Breast epithelium (tissue), 4 donors: ENCODE results near the gene PNKP. TPM values are rescaled to one million over a fixed set of nuclear protein-coding genes. Genes with fewer than 3 reads are reported as not detected.

Experiments
- DNase-seq, 2 donors: peaks; one replicate each; pipeline ENCODE4 v3.0.0-alpha.2; 2019; ENCODE audit warnings: low spot score in 2 of 2
- H3K27ac ChIP-seq, 2 donors: fragments of 200-600 bp; sonication (generic) in 1 of 2; one replicate each; pipeline ENCODE4 v1.5.1; 2016 to 2019; ENCODE audit warnings: mild to moderate bottlenecking in 1 of 2
- H3K27me3 ChIP-seq, 2 donors: fragments of 200-600 bp; sonication (generic) in 1 of 2; one replicate each; pipeline versions ENCODE4 v1.5.1 to v1.6.0; 2017 to 2019; ENCODE audit warnings: control low read depth in 1 of 2, mild to moderate bottlenecking in 1 of 2
- H3K36me3 ChIP-seq: fragments of 200-600 bp; one replicate; pipeline ENCODE4 v1.5.1; 2019
- H3K4me1 ChIP-seq, 2 donors: fragments of 200-600 bp; sonication (generic); one replicate each; pipeline ENCODE4 v1.5.1; 2016 to 2019; ENCODE audit warnings: control low read depth in 1 of 2
- H3K4me3 ChIP-seq, 3 donors: fragments of 200-600 bp; sonication (generic); 1 replicate in 2 of 3; 2 replicates in 1 of 3; pipeline ENCODE4 v1.5.1; 2016 to 2019; ENCODE audit warnings: mild to moderate bottlenecking in 3 of 3, moderate library complexity in 2 of 3
- H3K9me3 ChIP-seq, 2 donors: fragments of 200-600 bp; sonication (generic) in 1 of 2; one replicate each; pipeline ENCODE4 v1.5.1; 2016 to 2019; ENCODE audit warnings: control low read depth in 1 of 2
- POLR2A ChIP-seq: fragments of 450-650 bp; IDR thresholded peaks from one replicate; pipeline ENCODE4 v1.6.1; 2016; ENCODE audit warnings: antibody characterized with exemption, mild to moderate bottlenecking, moderate library complexity
- POLR2AphosphoS5 ChIP-seq, 3 donors: sonication (generic); formaldehyde crosslinking; IDR thresholded peaks; one replicate each; pipeline ENCODE4 v1.6.1; 2017; ENCODE audit warnings: antibody characterized with exemption in 3 of 3
- intact Hi-C: fragments of 100-400 bp; cut with DNase I; formaldehyde crosslinking; loops from one replicate; pipeline ENCODE4 v1.15.1; 2023; ENCODE audit warnings: low total_unique reads
- total RNA-seq, 3 donors: library from RNA; depleted of rRNA; stranded (reverse); fragments of >200 nt; gene quantifications; one replicate each; pipeline ENCODE4 v1.1.0, GENCODE V29; 2016
- TF ChIP-seq, protein P1 (sequence below), 3 donors: fragments of 450-650 bp; IDR thresholded peaks; one replicate each; pipeline ENCODE4 v1.5.1; 2016 to 2017; ENCODE audit warnings: antibody characterized with exemption in 3 of 3, mild to moderate bottlenecking in 3 of 3, moderate library complexity in 3 of 3

Gene PNKP
- total RNA-seq, 3 donors from 2014 or later = 31.0 to 69.2 (median 57.7) TPM

DNA sequence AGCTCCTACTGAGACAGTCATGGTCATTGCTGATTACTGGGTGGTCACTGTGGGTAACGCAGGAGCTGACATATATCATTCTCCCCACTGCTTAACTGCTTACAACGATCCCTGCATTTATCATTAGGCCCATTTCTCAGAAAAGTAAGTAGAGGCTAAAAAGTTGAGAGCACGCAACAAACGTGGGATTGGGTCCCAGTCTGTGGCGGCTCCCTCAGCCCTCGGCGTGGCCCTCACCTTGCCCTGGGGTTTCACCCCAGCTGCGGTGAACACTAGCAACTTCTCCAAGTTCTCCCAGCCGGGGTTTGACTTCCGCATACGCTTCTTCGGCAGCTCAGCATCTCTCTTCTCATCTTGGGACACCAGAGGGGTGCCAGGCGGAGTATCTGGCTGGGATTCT, 2.5 kb downstream of the PNKP start:
- intact Hi-C loops = no loop called here
- H3K27me3 ChIP-seq = no peaks in the 10 kb centered on the region
- TF ChIP-seq POLR2A = no peak
- TF ChIP-seq, protein P1, sequence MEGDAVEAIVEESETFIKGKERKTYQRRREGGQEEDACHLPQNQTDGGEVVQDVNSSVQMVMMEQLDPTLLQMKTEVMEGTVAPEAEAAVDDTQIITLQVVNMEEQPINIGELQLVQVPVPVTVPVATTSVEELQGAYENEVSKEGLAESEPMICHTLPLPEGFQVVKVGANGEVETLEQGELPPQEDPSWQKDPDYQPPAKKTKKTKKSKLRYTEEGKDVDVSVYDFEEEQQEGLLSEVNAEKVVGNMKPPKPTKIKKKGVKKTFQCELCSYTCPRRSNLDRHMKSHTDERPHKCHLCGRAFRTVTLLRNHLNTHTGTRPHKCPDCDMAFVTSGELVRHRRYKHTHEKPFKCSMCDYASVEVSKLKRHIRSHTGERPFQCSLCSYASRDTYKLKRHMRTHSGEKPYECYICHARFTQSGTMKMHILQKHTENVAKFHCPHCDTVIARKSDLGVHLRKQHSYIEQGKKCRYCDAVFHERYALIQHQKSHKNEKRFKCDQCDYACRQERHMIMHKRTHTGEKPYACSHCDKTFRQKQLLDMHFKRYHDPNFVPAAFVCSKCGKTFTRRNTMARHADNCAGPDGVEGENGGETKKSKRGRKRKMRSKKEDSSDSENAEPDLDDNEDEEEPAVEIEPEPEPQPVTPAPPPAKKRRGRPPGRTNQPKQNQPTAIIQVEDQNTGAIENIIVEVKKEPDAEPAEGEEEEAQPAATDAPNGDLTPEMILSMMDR (IDR thresholded peaks at IDR 0.05) = no peak
- TF ChIP-seq POLR2AphosphoS5 (IDR thresholded peaks at IDR 0.05) = no peak
- H3K36me3 ChIP-seq = no peaks in the 10 kb centered on the region
- H3K4me3 ChIP-seq = no peak overlapping the region
- H3K27ac ChIP-seq = peak overlapping the region in 1 of 2 donors; percentile 8
- H3K9me3 ChIP-seq = no peaks in the 10 kb centered on the region
- H3K4me1 ChIP-seq = peaks cover 0 to 9% of the 10 kb centered on the region in 2 donors
- no peak for DNase-seq

DNA sequence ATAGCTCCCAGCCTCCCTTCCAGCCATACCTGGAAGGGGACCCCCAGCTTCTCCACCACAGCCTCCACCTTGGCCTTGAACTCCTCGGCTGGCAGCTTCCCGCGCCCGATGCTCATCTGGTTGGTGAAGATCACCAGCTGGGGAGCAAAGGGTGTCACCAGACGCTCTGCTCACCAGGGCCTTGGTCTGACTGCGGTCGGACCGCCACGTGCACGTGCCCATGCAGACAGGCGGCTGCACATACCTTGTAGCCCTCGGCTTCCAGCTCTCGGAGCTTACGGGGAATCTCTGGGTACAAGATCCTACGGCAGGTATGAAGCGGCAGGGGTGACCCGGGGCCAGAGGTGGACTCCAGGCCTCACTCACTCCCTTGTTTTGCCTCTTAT, 3.4 kb downstream of the PNKP start:
- H3K9me3 ChIP-seq = no peaks in the 10 kb centered on the region
- no peaks in the 10 kb centered on the region for H3K27me3 ChIP-seq
- TF ChIP-seq POLR2A (no peak), POLR2AphosphoS5 (IDR thresholded peaks at IDR 0.05) (no peak)
- TF ChIP-seq, protein P1 (IDR thresholded peaks at IDR 0.05) = no peak
- no peak overlapping the region for H3K4me3 ChIP-seq
- no peaks in the 10 kb centered on the region for H3K36me3 ChIP-seq
- peaks cover 0 to 9% of the 10 kb centered on the region in 2 donors for H3K4me1 ChIP-seq
- DNase-seq = no peak
- H3K27ac ChIP-seq = no peak overlapping the region
- intact Hi-C loops = no loop called here

DNA sequence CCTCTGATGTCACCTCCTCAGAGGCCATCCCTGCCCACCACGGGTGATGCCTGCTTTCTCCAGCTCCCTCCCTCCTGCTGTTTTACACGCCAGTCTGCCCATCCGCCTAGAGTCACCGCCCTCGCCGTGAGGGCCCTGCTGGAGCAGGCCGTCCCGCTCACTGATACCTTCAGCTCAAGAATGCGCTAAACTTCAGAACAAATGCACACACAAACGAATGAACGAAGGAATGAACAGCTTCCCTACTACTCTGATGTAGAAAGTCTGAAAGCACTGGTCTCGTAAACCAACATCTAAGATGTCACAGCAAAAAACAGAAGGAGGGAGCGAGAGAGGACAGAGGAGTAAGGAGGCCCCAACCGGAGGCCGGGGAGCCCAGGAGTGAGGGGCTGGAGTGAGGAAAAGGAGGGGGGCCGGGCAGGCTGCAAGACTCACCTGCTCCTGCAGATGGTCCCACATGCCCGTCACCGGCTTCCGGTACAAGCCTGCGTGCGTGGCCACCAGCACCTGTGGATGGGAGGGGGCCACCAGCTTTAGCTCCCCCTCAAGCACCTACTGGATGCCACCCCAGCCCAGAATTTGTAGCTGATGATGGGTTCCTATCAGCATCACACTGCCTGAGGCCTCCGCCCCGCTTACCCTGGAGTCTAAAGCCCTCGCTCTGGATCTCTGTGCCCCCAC, 4.0 kb downstream of the PNKP start:
- no peak overlapping the region for H3K4me3 ChIP-seq
- H3K4me1 ChIP-seq = peaks cover 0 to 9% of the 10 kb centered on the region in 2 donors
- H3K36me3 ChIP-seq = no peaks in the 10 kb centered on the region
- no peaks in the 10 kb centered on the region for H3K9me3 ChIP-seq
- no peaks in the 10 kb centered on the region for H3K27me3 ChIP-seq
- DNase-seq = no peak
- intact Hi-C loops = no loop called here
- no peak for TF ChIP-seq POLR2AphosphoS5 (IDR thresholded peaks at IDR 0.05)
- no peak for TF ChIP-seq POLR2A
- TF ChIP-seq, protein P1 (IDR thresholded peaks at IDR 0.05) = no peak
- no peak overlapping the region for H3K27ac ChIP-seq

DNA sequence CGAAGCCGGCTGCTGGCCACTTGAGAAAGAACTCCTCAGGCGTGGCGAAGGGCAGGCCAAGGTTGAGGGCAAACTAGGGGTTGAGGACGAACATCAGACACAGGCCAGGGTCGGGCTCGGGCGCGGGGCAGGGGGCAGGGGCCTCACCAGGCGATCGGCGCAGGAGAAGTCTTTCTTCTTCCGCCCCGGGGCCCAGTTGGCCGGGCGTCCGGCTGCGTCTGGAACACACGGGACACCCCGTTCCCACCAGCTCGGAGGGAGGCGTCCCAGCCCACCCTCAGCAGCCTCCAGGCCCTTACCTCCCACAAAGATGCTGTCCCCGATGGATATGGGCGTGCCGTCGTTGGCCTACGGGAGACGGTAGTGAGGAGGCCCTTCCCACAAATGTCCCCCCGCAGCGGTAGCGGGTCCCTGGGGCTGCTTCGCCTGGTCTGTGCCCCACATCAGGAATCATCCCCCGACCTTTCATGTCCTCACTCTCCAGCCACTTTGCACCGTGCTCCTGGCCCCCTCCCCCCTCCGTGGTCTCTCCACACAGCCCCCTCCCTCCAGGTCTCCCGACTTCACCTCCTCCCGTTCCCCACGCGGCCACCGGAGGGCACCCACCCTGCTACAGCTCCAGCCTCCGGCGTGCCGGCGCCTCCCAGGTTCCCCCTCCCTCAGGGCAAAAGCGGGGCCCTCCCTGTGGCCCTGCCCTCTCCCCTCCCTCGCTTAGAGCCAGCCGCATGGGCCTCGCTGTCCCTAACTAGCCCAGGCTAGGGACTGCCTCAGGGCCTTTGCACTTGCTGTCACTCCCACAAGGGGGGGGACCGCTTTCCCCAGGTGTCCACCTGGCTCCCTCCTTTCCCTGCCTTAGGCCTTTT, 4.8 kb downstream of the PNKP start:
- Histone ChIP-seq H3K9me3 (no peaks in the 10 kb centered on the region), H3K4me3 (no peak overlapping the region), H3K27me3 (no peaks in the 10 kb centered on the region), H3K36me3 (peaks cover 3% of the 10 kb centered on the region), H3K4me1 (peaks cover 0 to 9% of the 10 kb centered on the region in 2 donors), H3K27ac (no peak overlapping the region)
- DNase-seq = no peak
- intact Hi-C loops = no loop called here
- no peak for TF ChIP-seq POLR2A
- TF ChIP-seq, protein P1 (IDR thresholded peaks at IDR 0.05) = no peak
- no peak for TF ChIP-seq POLR2AphosphoS5 (IDR thresholded peaks at IDR 0.05)
